NCI-H345 treated with DMSO at 0.1 percent for 48 hours (cell line): Measurements from ENCODE around the gene CEP44.
"Not testable (repeated sequence)": the region's sequence is repeated elsewhere in the genome, so short reads cannot be mapped to it uniquely, and the experiment has no call there.

Source experiments
- DNase-seq: peaks from one replicate; lab custom pipeline; 2025; ENCODE audit not compliant: unreplicated experiment; lab: John Stamatoyannopoulos, UW

CEP44 gene

GRCh38 chr4:174277433-174277832 is 6.3 kb upstream of the CEP44 start:
- DNase-seq, result no peak

DNA sequence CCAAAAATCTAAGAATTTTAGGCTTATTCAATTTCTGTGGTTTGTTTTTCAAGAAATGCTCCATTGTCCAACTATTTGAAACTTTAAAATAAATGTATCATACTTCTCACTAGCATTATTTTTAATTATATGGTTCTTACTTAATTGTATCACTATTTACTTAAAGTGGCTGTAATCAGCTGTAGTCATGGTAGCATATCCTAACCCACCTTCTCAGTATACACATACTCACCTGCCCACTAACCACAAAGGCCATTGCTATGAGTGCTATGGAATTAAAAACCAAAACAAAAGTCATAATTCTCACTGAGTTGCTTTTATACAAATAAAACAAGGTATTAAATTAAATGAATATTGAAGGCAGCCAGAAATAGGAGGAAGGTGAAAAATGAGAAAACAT is 5.2 kb upstream of the CEP44 start:
- DNase-seq, result no peak

GRCh38 chr4:174279433-174280155 is 4.1 kb upstream of the CEP44 start:
- no peak for DNase-seq

GRCh38 chr4:174281182-174281737 is 2.5 kb upstream of the CEP44 start:
- no peak for DNase-seq

GRCh38 chr4:174281901-174282300 is 1.8 kb upstream of the CEP44 start:
- no peak for DNase-seq

GRCh38 chr4:174282836-174283506 is 740 bp upstream of the CEP44 start:
- DNase-seq, result peak; percentile 67

- peak; percentile 10 for DNase-seq
Measured at GRCh38 chr4:174284487-174284886, 776 bp downstream of the CEP44 start.

- DNase-seq, result no peak
Measured at GRCh38 chr4:174286870-174287269, 3.2 kb downstream of the CEP44 start.

DNA sequence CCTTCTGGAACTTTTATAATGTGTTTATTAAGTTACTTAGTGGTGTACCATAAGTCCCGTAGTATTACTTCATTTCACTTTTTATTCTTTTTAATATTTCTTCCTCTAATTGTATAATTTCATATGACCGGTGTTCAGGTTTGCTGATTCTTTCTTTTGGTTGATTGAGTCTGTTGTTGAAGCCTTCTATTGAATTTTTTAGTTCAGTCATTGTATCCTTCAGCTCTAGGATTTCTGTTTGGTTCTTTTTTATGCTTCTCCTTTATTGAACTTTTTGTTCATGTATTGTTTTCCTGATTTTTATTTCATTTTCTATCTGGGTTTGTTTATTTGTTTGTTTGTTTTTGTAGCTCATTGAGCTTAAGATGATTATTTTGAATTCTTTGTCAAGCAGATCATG is 8.8 kb downstream of the CEP44 start:
- DNase-seq, result no peak

- DNase-seq, result not testable (repeated sequence)
Measured at GRCh38 chr4:174294641-174295040, 10.9 kb downstream of the CEP44 start.

GRCh38 chr4:174295142-174295541 is 11.4 kb downstream of the CEP44 start:
- not testable (repeated sequence) for DNase-seq

DNA sequence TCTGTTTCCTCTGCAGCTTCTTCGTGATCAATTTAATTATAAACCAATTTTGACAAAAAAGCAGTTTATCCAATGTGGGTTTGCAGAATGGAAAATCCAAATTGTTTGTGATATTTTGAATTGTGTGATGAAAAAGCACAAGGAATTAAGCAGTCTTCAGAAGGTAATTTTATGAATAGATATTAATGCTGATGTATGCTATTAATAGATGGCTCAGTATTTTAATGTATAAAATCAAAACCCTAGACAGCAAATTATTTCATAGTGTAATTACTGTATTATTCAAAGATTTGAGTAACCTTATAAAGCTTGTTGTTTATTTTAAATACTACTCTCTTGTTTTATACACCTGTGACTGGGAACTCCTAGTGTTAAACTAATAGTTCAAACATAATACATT is 20.0 kb downstream of the CEP44 start:
- DNase-seq, result no peak

DNA sequence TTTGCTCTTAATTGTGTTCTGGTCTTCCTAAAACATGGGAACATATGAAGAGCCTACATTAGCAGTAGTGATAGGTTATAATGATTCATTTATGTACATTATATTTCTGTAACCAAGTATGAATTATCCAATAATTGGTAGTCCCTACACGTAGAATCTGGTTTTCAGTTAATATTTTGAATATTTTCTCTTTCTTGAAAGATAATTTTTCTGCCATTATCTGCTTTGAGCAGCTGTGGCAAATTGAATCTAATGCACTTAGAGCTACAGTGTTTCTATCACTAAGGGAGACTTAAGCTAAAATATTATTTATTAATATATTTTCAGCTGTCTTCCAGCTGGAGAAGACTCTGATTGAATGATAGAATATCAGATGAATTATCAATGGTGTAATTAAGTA is 21.0 kb downstream of the CEP44 start:
- no peak for DNase-seq

GRCh38 chr4:174305961-174306360 is 22.2 kb downstream of the CEP44 start:
- DNase-seq, result no peak

DNA sequence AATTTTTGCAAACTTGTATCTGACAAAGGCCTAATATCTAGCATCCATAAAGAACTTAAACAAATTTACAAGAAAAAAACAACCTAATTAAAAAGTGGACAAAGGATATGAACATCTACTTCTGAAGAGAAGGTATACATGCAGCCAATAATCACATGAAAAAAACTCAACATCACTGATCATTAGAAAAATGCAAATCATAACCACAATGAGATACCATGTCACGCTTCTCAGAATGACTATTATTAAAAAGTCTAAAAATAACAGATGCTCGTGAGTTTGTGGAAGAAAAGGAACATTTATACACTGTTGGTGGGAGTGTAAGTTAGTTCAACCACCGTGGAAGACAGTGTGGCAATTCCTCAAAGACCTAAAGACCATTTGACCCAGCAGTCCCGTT is 24.0 kb downstream of the CEP44 start:
- no peak for DNase-seq

GRCh38 chr4:174312993-174313392 is 29.3 kb downstream of the CEP44 start:
- DNase-seq, result no peak

GRCh38 chr4:174314274-174314673 is 30.6 kb downstream of the CEP44 start:
- DNase-seq, result no peak

DNA sequence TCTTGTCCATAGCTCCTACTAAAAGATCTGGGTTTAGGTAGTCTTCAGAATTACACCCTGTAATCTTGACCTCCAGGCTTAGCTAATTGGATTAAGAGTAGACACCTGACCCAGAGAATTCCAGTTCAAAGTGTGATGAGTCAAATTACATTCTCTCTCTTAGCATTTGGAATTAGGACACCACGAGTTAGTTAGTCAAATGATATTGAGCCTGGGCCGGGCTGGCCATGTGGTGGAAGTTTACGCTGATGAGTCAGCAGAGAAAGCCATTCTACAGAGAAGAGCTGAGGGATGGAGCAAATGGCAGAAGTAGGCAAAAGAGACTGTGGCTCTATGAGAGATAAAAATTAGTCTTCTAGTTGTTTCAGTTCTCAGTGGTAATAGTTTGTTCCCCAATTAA is 31.1 kb downstream of the CEP44 start:
- DNase-seq, result no peak

GRCh38 chr4:174316546-174316945 is 32.8 kb downstream of the CEP44 start:
- no peak for DNase-seq

GRCh38 chr4:174316954-174317353 is 33.2 kb downstream of the CEP44 start:
- DNase-seq, result no peak

GRCh38 chr4:174317531-174317930 is 33.8 kb downstream of the CEP44 start:
- no peak for DNase-seq
